ENCODE measurements around the gene AUH.

- TF ChIP-seq CTCF (IDR thresholded peaks at IDR 0.05) (no peak), POLR2AphosphoS5 (IDR thresholded peaks at IDR 0.05) (no peak), POLR2A (IDR thresholded peaks at IDR 0.05) (no peak), EP300 (IDR thresholded peaks at IDR 0.05) (no peak)
Observed at GRCh38 chr9:91301161-91301560, 60.6 kb downstream of the AUH start.
